Esophagus squamous epithelium (tissue), 5 donors: ENCODE measurements around the gene RNU7-1. TPM values are rescaled to one million over a fixed set of nuclear protein-coding genes. Genes with fewer than 3 reads are reported as not detected.

Source experiments
- DNase-seq: peaks from one replicate; lab custom pipeline; 2025; lab: John Stamatoyannopoulos, UW
- H3K27ac ChIP-seq, 4 donors: fragments of 200-600 bp; sonication (generic); one replicate each; pipeline ENCODE4 v1.5.1; 2016 to 2019; ENCODE audit warnings: mild to moderate bottlenecking in 1 of 4
- H3K27me3 ChIP-seq, 4 donors: fragments of 200-600 bp; sonication (generic); 1 replicate in 3 of 4; 2 replicates in 1 of 4; pipeline versions ENCODE4 v1.5.1 to v1.6.0; 2017 to 2021; ENCODE audit warnings: antibody characterized with exemption in 1 of 4
- H3K36me3 ChIP-seq, 3 donors: fragments of 200-600 bp; sonication (generic); one replicate each; pipeline ENCODE4 v1.5.1; 2016 to 2019
- H3K4me1 ChIP-seq, 3 donors: fragments of 200-600 bp; sonication (generic); one replicate each; pipeline ENCODE4 v1.5.1; 2017 to 2019
- H3K4me3 ChIP-seq, 4 donors: fragments of 200-600 bp; sonication (generic); 1 replicate in 3 of 4; 2 replicates in 1 of 4; pipeline ENCODE4 v1.5.1; 2016 to 2019; ENCODE audit warnings: mild to moderate bottlenecking in 2 of 4, moderate library complexity in 1 of 4
- H3K9me3 ChIP-seq, 3 donors: fragments of 200-600 bp; sonication (generic); one replicate each; pipeline ENCODE4 v1.5.1; 2016 to 2019
- POLR2A ChIP-seq, 4 donors: fragments of 450-650 bp; IDR thresholded peaks; one replicate each; pipeline ENCODE4 v1.6.1; 2017; ENCODE audit warnings: antibody characterized with exemption in 4 of 4, mild to moderate bottlenecking in 4 of 4, moderate library complexity in 3 of 4
- WGBS, 2 donors: methylation state at CpG; one replicate each; pipeline ENCODE4 v1.1.5; 2018; 5-methylcytosine and 5-hydroxymethylcytosine counted together
- intact Hi-C: fragments of 100-400 bp; cut with DNase I; formaldehyde crosslinking; loops from one replicate; pipeline ENCODE4 v1.15.0; 2022
- total RNA-seq, 4 donors: library from RNA; depleted of rRNA; stranded (reverse); fragments of >200 nt; gene quantifications; one replicate each; pipeline ENCODE4 v1.1.0, GENCODE V29; 2016
- TF ChIP-seq, protein P1 (sequence below), 6 experiments: fragments of 450-650 bp in 4 of 6; fragments of 200-600 bp in 2 of 6; sonication (generic) in 2 of 6; IDR thresholded peaks; one replicate each; pipeline ENCODE4 v1.5.1; 2016 to 2019; ENCODE audit warnings: antibody characterized with exemption in 6 of 6, mild to moderate bottlenecking in 4 of 6, moderate library complexity in 4 of 6
- donor health status: DM: yes; HTN: yes; CAD: no.

Gene RNU7-1
- total RNA-seq, 4 donors from 2014 or later: not detected

DNA sequence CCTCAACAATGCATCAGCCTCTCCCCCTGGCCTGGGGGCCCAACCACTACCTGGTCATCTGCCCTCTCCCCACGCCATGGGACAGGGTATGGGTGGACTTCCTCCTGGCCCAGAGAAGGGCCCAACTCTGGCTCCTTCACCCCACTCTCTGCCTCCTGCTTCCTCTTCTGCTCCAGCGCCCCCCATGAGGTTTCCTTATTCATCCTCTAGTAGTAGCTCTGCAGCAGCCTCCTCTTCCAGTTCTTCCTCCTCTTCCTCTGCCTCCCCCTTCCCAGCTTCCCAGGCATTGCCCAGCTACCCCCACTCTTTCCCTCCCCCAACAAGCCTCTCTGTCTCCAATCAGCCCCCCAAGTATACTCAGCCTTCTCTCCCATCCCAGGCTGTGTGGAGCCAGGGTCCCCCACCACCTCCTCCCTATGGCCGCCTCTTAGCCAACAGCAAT lies 7.4 kb upstream of the RNU7-1 start:
- intact Hi-C loops: no loop called here
- peaks cover 13 to 65% (median 24%) of the 10 kb centered on the region in 3 donors for H3K36me3 ChIP-seq
- TF ChIP-seq, protein P1, sequence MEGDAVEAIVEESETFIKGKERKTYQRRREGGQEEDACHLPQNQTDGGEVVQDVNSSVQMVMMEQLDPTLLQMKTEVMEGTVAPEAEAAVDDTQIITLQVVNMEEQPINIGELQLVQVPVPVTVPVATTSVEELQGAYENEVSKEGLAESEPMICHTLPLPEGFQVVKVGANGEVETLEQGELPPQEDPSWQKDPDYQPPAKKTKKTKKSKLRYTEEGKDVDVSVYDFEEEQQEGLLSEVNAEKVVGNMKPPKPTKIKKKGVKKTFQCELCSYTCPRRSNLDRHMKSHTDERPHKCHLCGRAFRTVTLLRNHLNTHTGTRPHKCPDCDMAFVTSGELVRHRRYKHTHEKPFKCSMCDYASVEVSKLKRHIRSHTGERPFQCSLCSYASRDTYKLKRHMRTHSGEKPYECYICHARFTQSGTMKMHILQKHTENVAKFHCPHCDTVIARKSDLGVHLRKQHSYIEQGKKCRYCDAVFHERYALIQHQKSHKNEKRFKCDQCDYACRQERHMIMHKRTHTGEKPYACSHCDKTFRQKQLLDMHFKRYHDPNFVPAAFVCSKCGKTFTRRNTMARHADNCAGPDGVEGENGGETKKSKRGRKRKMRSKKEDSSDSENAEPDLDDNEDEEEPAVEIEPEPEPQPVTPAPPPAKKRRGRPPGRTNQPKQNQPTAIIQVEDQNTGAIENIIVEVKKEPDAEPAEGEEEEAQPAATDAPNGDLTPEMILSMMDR (IDR thresholded peaks at IDR 0.05): no peak
- no peak for TF ChIP-seq POLR2A (IDR thresholded peaks at IDR 0.05)
- no peaks in the 10 kb centered on the region for H3K9me3 ChIP-seq
- H3K27ac ChIP-seq: peak overlapping the region in 3 of 4 donors; percentile 93 to 96 (median 95)
- H3K4me3 ChIP-seq: no peak overlapping the region
- no peaks in the 10 kb centered on the region for H3K27me3 ChIP-seq
- 84 to 89% methylated on average over 2 to 3 of the region's 3 CpGs for WGBS, 2 donors
- H3K4me1 ChIP-seq: peaks cover 23 to 87% (median 36%) of the 10 kb centered on the region in 3 donors
- DNase-seq: no peak

DNA sequence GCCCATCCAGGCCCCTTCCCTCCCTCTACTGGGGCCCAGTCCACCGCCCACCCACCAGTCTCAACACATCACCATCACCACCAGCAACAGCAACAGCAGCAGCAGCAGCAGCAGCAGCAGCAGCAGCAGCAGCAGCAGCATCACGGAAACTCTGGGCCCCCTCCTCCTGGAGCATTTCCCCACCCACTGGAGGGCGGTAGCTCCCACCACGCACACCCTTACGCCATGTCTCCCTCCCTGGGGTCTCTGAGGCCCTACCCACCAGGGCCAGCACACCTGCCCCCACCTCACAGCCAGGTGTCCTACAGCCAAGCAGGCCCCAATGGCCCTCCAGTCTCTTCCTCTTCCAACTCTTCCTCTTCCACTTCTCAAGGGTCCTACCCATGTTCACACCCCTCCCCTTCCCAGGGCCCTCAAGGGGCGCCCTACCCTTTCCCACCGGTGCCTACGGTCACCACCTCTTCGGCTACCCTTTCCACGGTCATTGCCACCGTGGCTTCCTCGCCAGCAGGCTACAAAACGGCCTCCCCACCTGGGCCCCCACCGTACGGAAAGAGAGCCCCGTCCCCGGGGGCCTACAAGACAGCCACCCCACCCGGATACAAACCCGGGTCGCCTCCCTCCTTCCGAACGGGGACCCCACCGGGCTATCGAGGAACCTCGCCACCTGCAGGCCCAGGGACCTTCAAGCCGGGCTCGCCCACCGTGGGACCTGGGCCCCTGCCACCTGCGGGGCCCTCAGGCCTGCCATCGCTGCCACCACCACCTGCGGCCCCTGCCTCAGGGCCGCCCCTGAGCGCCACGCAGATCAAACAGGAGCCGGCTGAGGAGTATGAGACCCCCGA lies 6.8 kb upstream of the RNU7-1 start:
- H3K4me1 ChIP-seq: peaks cover 23 to 87% (median 35%) of the 10 kb centered on the region in 3 donors
- no peak for DNase-seq
- no peaks in the 10 kb centered on the region for H3K9me3 ChIP-seq
- H3K27ac ChIP-seq: peak overlapping the region; percentile 88 to 96 (median 94)
- peaks cover 19 to 71% (median 29%) of the 10 kb centered on the region in 3 donors for H3K36me3 ChIP-seq
- H3K27me3 ChIP-seq: no peaks in the 10 kb centered on the region
- intact Hi-C loops: no loop called here
- TF ChIP-seq, protein P1 (IDR thresholded peaks at IDR 0.05): no peak
- TF ChIP-seq POLR2A (IDR thresholded peaks at IDR 0.05): no peak
- peak overlapping the region; percentile 47 to 79 (median 69) for H3K4me3 ChIP-seq
- WGBS, 2 donors: 34 to 66% methylated on average over 7 to 15 of the region's 36 CpGs

DNA sequence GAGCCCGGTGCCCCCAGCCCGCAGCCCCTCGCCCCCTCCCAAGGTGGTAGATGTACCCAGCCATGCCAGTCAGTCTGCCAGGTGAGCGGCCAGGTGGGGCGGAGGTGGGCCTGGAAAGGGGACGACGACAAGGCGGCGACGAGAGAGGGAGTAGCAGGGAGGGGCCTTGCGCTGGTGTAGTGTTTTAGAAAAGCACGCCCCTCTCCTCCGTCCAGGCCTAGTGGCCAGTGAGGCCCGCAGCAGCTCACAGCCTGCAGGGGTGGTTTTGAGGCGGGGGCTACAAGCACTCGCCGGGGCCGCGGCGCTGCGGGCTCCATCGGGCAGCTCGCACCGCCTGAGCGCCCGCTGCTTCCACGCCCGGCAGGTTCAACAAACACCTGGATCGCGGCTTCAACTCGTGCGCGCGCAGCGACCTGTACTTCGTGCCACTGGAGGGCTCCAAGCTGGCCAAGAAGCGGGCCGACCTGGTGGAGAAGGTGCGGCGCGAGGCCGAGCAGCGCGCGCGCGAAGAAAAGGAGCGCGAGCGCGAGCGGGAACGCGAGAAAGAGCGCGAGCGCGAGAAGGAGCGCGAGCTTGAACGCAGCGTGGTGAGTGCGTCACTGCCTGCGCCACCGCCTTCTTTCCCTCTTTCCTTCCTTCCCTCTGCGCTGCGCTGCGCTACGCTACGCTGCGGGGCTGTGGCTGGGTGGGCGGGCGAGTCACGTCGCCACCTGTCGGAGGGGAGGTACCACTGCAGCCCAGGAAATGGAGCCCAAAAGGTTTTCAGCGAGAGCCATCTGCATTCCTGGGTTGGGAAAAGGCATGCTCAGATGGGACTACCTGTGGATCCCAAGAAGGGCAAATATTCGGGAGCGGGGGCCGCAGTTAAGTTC lies 5.9 kb upstream of the RNU7-1 start:
- WGBS, 2 donors: 0% methylated on average over 3 to 15 of the region's 80 CpGs
- DNase-seq: peak; percentile 67
- no peaks in the 10 kb centered on the region for H3K27me3 ChIP-seq
- H3K4me3 ChIP-seq: peak overlapping the region; percentile 47 to 79 (median 69)
- intact Hi-C loops: no loop called here
- TF ChIP-seq, protein P1 (IDR thresholded peaks at IDR 0.05): peak; percentile 88 to 98 (median 97)
- TF ChIP-seq POLR2A (IDR thresholded peaks at IDR 0.05): peak in 3 of 4 donors; percentile 29 to 82 (median 43)
- H3K36me3 ChIP-seq: peaks cover 19 to 74% (median 29%) of the 10 kb centered on the region in 3 donors
- peaks cover 24 to 86% (median 35%) of the 10 kb centered on the region in 3 donors for H3K4me1 ChIP-seq
- H3K9me3 ChIP-seq: no peaks in the 10 kb centered on the region
- peak overlapping the region; percentile 88 to 96 (median 94) for H3K27ac ChIP-seq

- 72 to 83% methylated on average over 3 to 10 of the region's 32 CpGs for WGBS, 2 donors
- no peak for DNase-seq
- Histone ChIP-seq H3K4me3 (peak overlapping the region in 3 of 4 donors; percentile 62 to 79 (median 76)), H3K4me1 (peaks cover 32 to 86% (median 32%) of the 10 kb centered on the region in 3 donors), H3K9me3 (no peaks in the 10 kb centered on the region), H3K27me3 (no peaks in the 10 kb centered on the region), H3K27ac (peak overlapping the region; percentile 88 to 96 (median 94)), H3K36me3 (peaks cover 19 to 69% (median 29%) of the 10 kb centered on the region in 3 donors)
- intact Hi-C loops: no loop called here
- TF ChIP-seq, protein P1 (IDR thresholded peaks at IDR 0.05): no peak
- TF ChIP-seq POLR2A (IDR thresholded peaks at IDR 0.05): peak in 1 of 4 donors; percentile 11
Observed at GRCh38 chr12:6938353-6939190, 5.0 kb upstream of the RNU7-1 start.
